ENCODE measurements around the gene LCN12.

Gene LCN12

GRCh38 chr9:136972335-136972734 lies 20.3 kb downstream of the LCN12 start:
- DNase-seq (ENCODE audit: insufficient read length, low spot score) (no peak), FAIRE-seq (no peak)

GRCh38 chr9:136972743-136973142 lies 20.7 kb downstream of the LCN12 start:
- DNase-seq (ENCODE audit: insufficient read length, low spot score) (no peak), FAIRE-seq (no peak)

- FAIRE-seq: no peak
These were observed 21.8 kb downstream of the LCN12 start for GRCh38 chr9:136973618-136974617.

GRCh38 chr9:136974817-136975535 lies 22.9 kb downstream of the LCN12 start:
- DNase-seq (ENCODE audit: insufficient read length, low spot score) (no peak), FAIRE-seq (no peak)

More at GRCh38 chr9:136973618-136974617, 21.8 kb downstream of the LCN12 start:
- DNase-seq (ENCODE audit: insufficient read length, low spot score): no peak

- no peak for FAIRE-seq
These were observed 23.6 kb downstream of the LCN12 start for GRCh38 chr9:136975644-136976043.

GRCh38 chr9:136977223-136977622 lies 25.1 kb downstream of the LCN12 start, which contains the start of gene PTGDS:
TSS of gene PTGDS (plus strand) at chr9:136977504. CDS start at chr9:136977579, 75 bp downstream.
- FAIRE-seq: no peak
- no peak for DNase-seq (ENCODE audit: insufficient read length, low spot score)

More at GRCh38 chr9:136975644-136976043, 23.6 kb downstream of the LCN12 start:
- no peak for DNase-seq (ENCODE audit: insufficient read length, low spot score)

- DNase-seq (ENCODE audit: insufficient read length, low spot score) (no peak), FAIRE-seq (no peak)
These were observed 25.6 kb downstream of the LCN12 start for GRCh38 chr9:136977649-136978072.

- FAIRE-seq (no peak), DNase-seq (ENCODE audit: insufficient read length, low spot score) (peak; percentile 65)
These were observed 26.2 kb downstream of the LCN12 start for GRCh38 chr9:136978073-136978864.

GRCh38 chr9:136978865-136979544 lies 26.9 kb downstream of the LCN12 start:
- no peak for FAIRE-seq

GRCh38 chr9:136979769-136980587 lies 27.9 kb downstream of the LCN12 start:
- FAIRE-seq (no peak), DNase-seq (ENCODE audit: insufficient read length, low spot score) (no peak)

More at GRCh38 chr9:136978865-136979544, 26.9 kb downstream of the LCN12 start:
- DNase-seq (ENCODE audit: insufficient read length, low spot score): no peak

GRCh38 chr9:136980669-136981478 lies 28.8 kb downstream of the LCN12 start:
- DNase-seq (ENCODE audit: insufficient read length, low spot score) (no peak), FAIRE-seq (no peak)

GRCh38 chr9:136981588-136982231 lies 29.6 kb downstream of the LCN12 start:
- no peak for DNase-seq (ENCODE audit: insufficient read length, low spot score)
- FAIRE-seq: no peak

GRCh38 chr9:136982232-136983051 lies 30.4 kb downstream of the LCN12 start, which contains the start of gene LCNL1:
TSS of gene LCNL1 (plus strand) at chr9:136982993. CDS start at chr9:136983587, 594 bp downstream.
- FAIRE-seq: no peak
- DNase-seq (ENCODE audit: insufficient read length, low spot score): no peak

- DNase-seq (ENCODE audit: insufficient read length, low spot score): no peak
- FAIRE-seq: no peak
These were observed 31.1 kb downstream of the LCN12 start for GRCh38 chr9:136983167-136983566.

- FAIRE-seq: no peak
- DNase-seq (ENCODE audit: insufficient read length, low spot score): no peak
These were observed 31.7 kb downstream of the LCN12 start for GRCh38 chr9:136983656-136984314.

GRCh38 chr9:136984464-136985026 lies 32.5 kb downstream of the LCN12 start:
- FAIRE-seq: no peak

More at GRCh38 chr9:136984464-136985026, 32.5 kb downstream of the LCN12 start:
- no peak for DNase-seq (ENCODE audit: insufficient read length, low spot score)
